RWPE2 (cell line): ENCODE results near the gene NECTIN1.
"Not testable (repeated sequence)": the region's sequence is repeated elsewhere in the genome, so short reads cannot be mapped to it uniquely, and the experiment has no call there.

Experiments
- ATAC-seq: fragments of 200-7000 bp; cut with Tn5 transposase; 3 replicates; pipeline ENCODE4 v1.9.1; 2021; ENCODE audit warnings: low read depth
- DNase-seq: peaks from one replicate; pipeline ENCODE4 v3.0.0-alpha.2; 2020; ENCODE audit warnings: low spot score
- H3K27ac ChIP-seq: fragments of 450-650 bp; 2 replicates; pipeline ENCODE4 v1.5.1; 2017; ENCODE audit warnings: mild to moderate bottlenecking; ENCODE audit not compliant: poor library complexity, severe bottlenecking
- H3K27me3 ChIP-seq: fragments of 250-450 bp; sonication (Bioruptor Pico); 2 replicates; pipeline ENCODE4 v1.5.1; 2021; ENCODE audit warnings: mild to moderate bottlenecking, moderate library complexity; ENCODE audit not compliant: insufficient read depth, poor library complexity, severe bottlenecking
- H3K36me3 ChIP-seq: fragments of 250-450 bp; sonication (Bioruptor Pico); 2 replicates; pipeline ENCODE4 v1.5.1; 2020; ENCODE audit warnings: low read depth, mild to moderate bottlenecking, moderate library complexity
- H3K4me1 ChIP-seq: fragments of 250-450 bp; sonication (Bioruptor Pico); 2 replicates; pipeline ENCODE4 v1.5.1; 2021; ENCODE audit warnings: mild to moderate bottlenecking, moderate library complexity; ENCODE audit not compliant: insufficient read depth, poor library complexity, severe bottlenecking
- H3K4me3 ChIP-seq: fragments of 250-450 bp; sonication (Bioruptor Pico); 2 replicates; pipeline ENCODE4 v1.5.1; 2021; ENCODE audit warnings: mild to moderate bottlenecking, moderate library complexity; ENCODE audit not compliant: severe bottlenecking
- H3K9me3 ChIP-seq: fragments of 250-450 bp; sonication (Bioruptor Pico); 2 replicates; pipeline ENCODE4 v1.5.1; 2021; ENCODE audit warnings: mild to moderate bottlenecking, moderate library complexity; ENCODE audit not compliant: severe bottlenecking
- TF ChIP-seq, protein P1 (sequence below): fragments of 450-650 bp; IDR thresholded peaks from one replicate; pipeline ENCODE4 v1.5.1; 2017; ENCODE audit warnings: mild to moderate bottlenecking, moderate library complexity; ENCODE audit not compliant: poor library complexity, severe bottlenecking

Gene NECTIN1

DNA sequence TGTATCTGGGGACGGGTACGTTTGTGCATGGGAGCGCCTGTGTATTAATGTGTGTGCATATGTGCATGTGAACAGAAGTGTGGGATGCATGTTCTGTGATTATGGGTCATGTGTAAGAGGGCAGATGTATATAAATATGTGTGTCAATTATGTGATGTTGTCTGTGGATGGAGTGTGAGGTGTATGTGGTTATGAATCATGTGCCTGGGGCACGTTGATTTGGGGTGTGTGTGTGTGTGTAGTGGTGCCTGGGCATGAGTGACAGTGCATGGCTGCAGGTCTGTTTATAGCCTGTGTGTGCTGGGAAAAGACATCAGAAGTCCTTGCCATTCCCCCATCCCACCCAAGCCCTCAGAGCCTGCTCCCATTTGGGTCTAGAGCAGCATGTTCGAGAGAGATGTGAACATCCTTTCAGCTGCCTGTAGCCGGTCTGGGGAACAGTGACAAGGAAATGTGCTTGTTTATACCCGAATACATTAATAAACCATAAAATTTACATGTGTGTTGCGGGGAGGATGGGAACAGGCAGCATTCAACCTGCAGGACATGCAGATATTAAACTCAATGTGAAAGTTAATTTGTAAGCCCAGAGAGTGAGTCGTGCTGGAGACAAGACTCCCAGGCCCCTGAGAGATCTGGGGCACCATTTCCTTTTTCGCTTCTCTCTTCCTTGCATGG is 129.0 kb downstream of the NECTIN1 start:
- H3K36me3 ChIP-seq, result no peaks in the 10 kb centered on the region
- ATAC-seq (no peak), DNase-seq (no peak)
- H3K4me1 ChIP-seq, result peaks cover 8% of the 10 kb centered on the region
- H3K4me3 ChIP-seq, result no peak overlapping the region
- H3K27me3 ChIP-seq, result no peaks in the 10 kb centered on the region
- TF ChIP-seq, protein P1, sequence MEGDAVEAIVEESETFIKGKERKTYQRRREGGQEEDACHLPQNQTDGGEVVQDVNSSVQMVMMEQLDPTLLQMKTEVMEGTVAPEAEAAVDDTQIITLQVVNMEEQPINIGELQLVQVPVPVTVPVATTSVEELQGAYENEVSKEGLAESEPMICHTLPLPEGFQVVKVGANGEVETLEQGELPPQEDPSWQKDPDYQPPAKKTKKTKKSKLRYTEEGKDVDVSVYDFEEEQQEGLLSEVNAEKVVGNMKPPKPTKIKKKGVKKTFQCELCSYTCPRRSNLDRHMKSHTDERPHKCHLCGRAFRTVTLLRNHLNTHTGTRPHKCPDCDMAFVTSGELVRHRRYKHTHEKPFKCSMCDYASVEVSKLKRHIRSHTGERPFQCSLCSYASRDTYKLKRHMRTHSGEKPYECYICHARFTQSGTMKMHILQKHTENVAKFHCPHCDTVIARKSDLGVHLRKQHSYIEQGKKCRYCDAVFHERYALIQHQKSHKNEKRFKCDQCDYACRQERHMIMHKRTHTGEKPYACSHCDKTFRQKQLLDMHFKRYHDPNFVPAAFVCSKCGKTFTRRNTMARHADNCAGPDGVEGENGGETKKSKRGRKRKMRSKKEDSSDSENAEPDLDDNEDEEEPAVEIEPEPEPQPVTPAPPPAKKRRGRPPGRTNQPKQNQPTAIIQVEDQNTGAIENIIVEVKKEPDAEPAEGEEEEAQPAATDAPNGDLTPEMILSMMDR, result no peak
- no peak overlapping the region for H3K27ac ChIP-seq
- H3K9me3 ChIP-seq, result no peaks in the 10 kb centered on the region

DNA sequence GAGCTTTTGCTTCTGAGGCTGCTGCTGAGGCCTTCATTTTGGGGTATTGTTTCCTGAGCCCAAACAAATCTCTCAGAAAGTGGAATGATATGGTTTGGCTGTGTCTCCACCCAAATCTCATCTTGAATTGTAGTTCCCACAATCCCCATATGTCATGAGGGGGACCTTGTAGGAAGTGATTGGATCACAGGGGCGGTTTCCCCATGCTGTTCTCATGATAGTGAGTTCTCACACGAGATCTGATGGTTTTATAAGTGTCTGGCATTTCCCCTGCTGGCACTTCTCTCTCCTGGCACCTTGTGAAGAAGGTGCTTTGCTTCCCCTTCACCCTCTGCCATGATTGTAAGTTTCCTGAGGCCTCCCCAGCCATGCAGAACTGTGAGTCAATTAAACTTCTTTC is 133.1 kb downstream of the NECTIN1 start:
- not testable (repeated sequence) for H3K27ac ChIP-seq, H3K36me3 ChIP-seq, ATAC-seq, H3K4me3 ChIP-seq, H3K9me3 ChIP-seq, DNase-seq, H3K27me3 ChIP-seq
- H3K4me1 ChIP-seq, result peaks cover 16% of the 10 kb centered on the region

DNA sequence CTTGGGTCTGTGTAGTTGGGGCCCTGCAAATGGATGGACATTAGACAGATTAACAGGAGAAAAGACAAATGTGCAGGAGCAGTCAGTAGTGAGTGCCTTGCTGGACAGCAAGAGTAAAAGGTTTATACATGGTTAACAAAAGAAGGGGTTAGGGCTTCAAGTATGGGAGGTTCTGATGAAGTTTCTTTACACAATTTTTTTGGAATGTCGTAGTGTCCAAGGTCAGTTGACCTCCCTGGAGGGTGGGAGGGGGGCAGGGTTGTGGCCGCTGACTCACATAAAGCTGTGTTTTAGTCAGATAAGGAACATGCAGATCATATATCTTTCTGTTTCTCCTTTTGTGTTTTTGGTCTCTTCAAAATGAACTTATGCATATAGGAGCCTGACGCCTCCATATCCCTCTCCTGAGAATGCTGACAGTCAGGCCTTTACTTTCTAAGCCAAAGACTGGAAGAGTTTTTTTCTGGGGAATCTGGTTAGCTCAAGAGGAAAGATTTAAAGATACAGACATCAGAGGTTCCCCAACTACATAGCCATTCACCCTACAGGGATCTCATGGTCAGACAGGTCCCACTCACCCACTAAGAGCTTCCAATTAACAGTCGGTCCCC is 134.3 kb downstream of the NECTIN1 start:
- DNase-seq, result no peak
- Histone ChIP-seq H3K4me1 (peaks cover 26% of the 10 kb centered on the region), H3K4me3 (no peak overlapping the region), H3K27me3 (no peaks in the 10 kb centered on the region), H3K27ac (peak overlapping the region; percentile 35), H3K9me3 (peaks cover 3% of the 10 kb centered on the region), H3K36me3 (no peaks in the 10 kb centered on the region)
- ATAC-seq, result peak; percentile 40; the same call in 2 of the 3 replicates
- TF ChIP-seq, protein P1, result no peak

DNA sequence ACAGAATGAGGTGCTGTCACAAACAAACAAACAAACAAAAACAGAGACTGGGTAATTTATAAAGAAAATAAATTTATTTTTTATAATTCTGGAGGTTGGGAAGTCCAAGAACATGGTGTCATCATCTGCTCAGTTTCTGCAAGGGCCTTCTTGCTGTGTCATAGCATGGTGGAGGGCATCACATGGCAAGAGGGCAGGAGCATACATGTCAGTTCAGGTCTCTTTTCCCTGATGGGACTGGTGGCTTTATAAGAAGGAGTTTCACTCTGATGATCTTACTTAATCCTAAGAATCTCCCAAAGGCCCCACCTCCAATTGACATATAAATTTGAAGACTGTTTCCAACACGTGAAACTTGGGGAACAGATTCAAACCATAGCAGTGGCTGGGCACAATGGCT is 135.7 kb downstream of the NECTIN1 start:
- Histone ChIP-seq H3K36me3 (no peaks in the 10 kb centered on the region), H3K27me3 (no peaks in the 10 kb centered on the region), H3K4me3 (no peak overlapping the region), H3K9me3 (peaks cover 3% of the 10 kb centered on the region), H3K27ac (no peak overlapping the region), H3K4me1 (peaks cover 24% of the 10 kb centered on the region)
- ATAC-seq (no peak), DNase-seq (no peak)
- TF ChIP-seq, protein P1, result no peak

DNA sequence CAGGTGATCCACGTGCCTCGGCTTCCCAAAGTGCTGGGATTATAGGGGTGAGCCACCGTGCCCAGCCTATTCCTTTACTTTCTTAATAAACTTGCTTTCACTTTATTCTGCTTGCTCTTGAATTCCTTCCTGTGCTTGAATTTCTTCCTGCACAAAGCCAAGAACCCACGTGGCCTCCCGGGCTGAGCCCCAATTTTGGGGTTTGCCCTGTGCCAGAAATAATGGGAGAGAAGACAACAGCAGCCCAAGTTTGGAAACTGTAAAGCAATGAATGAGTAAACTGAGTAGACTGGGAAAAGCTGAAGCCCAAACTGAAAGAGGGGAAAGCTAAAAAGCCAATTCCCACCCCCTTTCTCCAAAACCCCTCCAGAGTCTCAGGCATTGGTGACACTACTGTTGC is 136.4 kb downstream of the NECTIN1 start:
- ATAC-seq (no peak), DNase-seq (no peak)
- Histone ChIP-seq H3K4me1 (peaks cover 21% of the 10 kb centered on the region), H3K4me3 (no peak overlapping the region), H3K27me3 (no peaks in the 10 kb centered on the region), H3K36me3 (no peaks in the 10 kb centered on the region), H3K9me3 (peaks cover 3% of the 10 kb centered on the region), H3K27ac (no peak overlapping the region)
- TF ChIP-seq, protein P1, result no peak
